Keratinocyte (primary cell): ENCODE results near the gene RUNX1. TPM values are rescaled to one million over a fixed set of nuclear protein-coding genes. Genes with fewer than 3 reads are reported as not detected.

Experiments used
- DNase-seq: peaks from one replicate; pipeline ENCODE4 v3.0.0-alpha.2; 2011; ENCODE audit warnings: low read depth, missing footprints, low spot score
- FAIRE-seq: peaks from 2 replicates; lab custom pipeline; 2011; peaks lifted over from hg19 to GRCh38; lab: Jason Lieb, UNC
- H2AFZ ChIP-seq: 2 replicates; pipeline ENCODE4 v1.6.0; 2012; ENCODE audit warnings: low read length, control low read depth, inconsistent platforms; ENCODE audit not compliant: control insufficient read depth
- H3K27ac ChIP-seq: 2 replicates; pipeline ENCODE4 v1.5.1; 2011; ENCODE audit warnings: low read length; ENCODE audit not compliant: control insufficient read depth, insufficient read depth
- H3K27me3 ChIP-seq: 3 replicates; pipeline ENCODE4 v1.6.0; 2011; ENCODE audit warnings: low read length; ENCODE audit not compliant: control insufficient read depth, insufficient read depth; ENCODE audit errors: extremely low read depth
- H3K36me3 ChIP-seq, 2 experiments: 2 replicates in 1 of 2; 3 replicates in 1 of 2; pipeline ENCODE4 v1.5.1; 2011; ENCODE audit warnings: low read length in 2 of 2, mild to moderate bottlenecking in 1 of 2; ENCODE audit not compliant: control insufficient read depth in 2 of 2, insufficient read depth in 2 of 2; ENCODE audit errors: extremely low read depth in 1 of 2
- H3K4me1 ChIP-seq: 3 replicates; pipeline ENCODE4 v1.5.1; 2011; ENCODE audit warnings: low read length; ENCODE audit not compliant: control insufficient read depth, insufficient read depth; ENCODE audit errors: extremely low read depth
- H3K4me2 ChIP-seq: 3 replicates; pipeline ENCODE4 v1.6.0; 2011; ENCODE audit warnings: low read depth, low read length; ENCODE audit not compliant: control insufficient read depth, insufficient read depth; ENCODE audit errors: extremely low read depth
- H3K4me3 ChIP-seq, 3 experiments: fragments of 200-600 bp in 1 of 3; sonication (generic) in 1 of 3; 2 replicates in 2 of 3; 3 replicates in 1 of 3; pipeline ENCODE4 v1.5.1; 2011 to 2016; ENCODE audit warnings: low read length in 3 of 3, mild to moderate bottlenecking in 3 of 3, control low read depth in 2 of 3, inconsistent platforms in 1 of 3, low read depth in 1 of 3, mixed read lengths in 1 of 3, mixed run types in 1 of 3, moderate library complexity in 1 of 3; ENCODE audit not compliant: control insufficient read depth in 2 of 3, insufficient read depth in 2 of 3; ENCODE audit errors: extremely low read depth in 1 of 3
- H3K79me2 ChIP-seq: 2 replicates; pipeline ENCODE4 v1.6.0; 2012; ENCODE audit warnings: low read length; ENCODE audit not compliant: control insufficient read depth, insufficient read depth
- H3K9ac ChIP-seq: 3 replicates; pipeline ENCODE4 v1.6.0; 2011; ENCODE audit warnings: low read length; ENCODE audit not compliant: control insufficient read depth, insufficient read depth; ENCODE audit errors: extremely low read depth
- H3K9me1 ChIP-seq: 3 replicates; pipeline ENCODE4 v1.6.0; 2011; ENCODE audit warnings: low read length; ENCODE audit not compliant: control insufficient read depth, insufficient read depth; ENCODE audit errors: extremely low read depth
- H3K9me3 ChIP-seq: 2 replicates; pipeline ENCODE4 v1.5.1; 2012; ENCODE audit warnings: low read depth, low read length; ENCODE audit not compliant: control insufficient read depth
- H4K20me1 ChIP-seq: 3 replicates; pipeline ENCODE4 v1.6.0; 2011; ENCODE audit warnings: low read length; ENCODE audit not compliant: control insufficient read depth, insufficient read depth; ENCODE audit errors: extremely low read depth
- EZH2 ChIP-seq: IDR thresholded peaks from one replicate; pipeline ENCODE4 v1.6.1; 2012; ENCODE audit warnings: inconsistent platforms, mild to moderate bottlenecking, low read length, moderate library complexity
- dilution Hi-C: fragments of 300-500 bp; cut with MboI; formaldehyde crosslinking; loops from one replicate; pipeline ENCODE4 v1.7.0; 2020; ENCODE audit warnings: low sequenced_read_pairs; ENCODE audit not compliant: extremely low pct_ligation_motif_present
- polyA plus RNA-seq, 5 experiments: library from polyadenylated mRNA; depleted of rRNA in 3 of 5; stranded (reverse) in 3 of 5; stranded (forward) in 1 of 5; unstranded in 1 of 5; fragments of >200 nt; gene quantifications; 1 replicate in 1 of 5; 2 replicates in 3 of 5; 3 replicates in 1 of 5; pipeline versions ENCODE4 v1.2.1 to v1.2.3, GENCODE V29; 2011 to 2012; ENCODE audit warnings: missing spikeins in 2 of 5, low read depth in 1 of 5, low replicate concordance in 1 of 5
- TF ChIP-seq, protein P1 (sequence below), 3 experiments: IDR thresholded peaks in 1 of 3; conservative IDR thresholded peaks in 1 of 3; optimal IDR thresholded peaks in 1 of 3; 2 replicates in 2 of 3; 3 replicates in 1 of 3; pipeline versions ENCODE3 to v1.5.1; 2011; ENCODE audit warnings: low read length in 3 of 3, mild to moderate bottlenecking in 3 of 3, moderate library complexity in 2 of 3, control low read depth in 1 of 3, inconsistent platforms in 1 of 3; ENCODE audit not compliant: insufficient read depth in 2 of 3; ENCODE audit errors: extremely low read depth in 1 of 3

The RUNX1 gene
- polyA plus RNA-seq, 1 donor (not counting 4 experiments of a cell fraction or from before 2014, with no cell fraction given), result 44.9 TPM

DNA sequence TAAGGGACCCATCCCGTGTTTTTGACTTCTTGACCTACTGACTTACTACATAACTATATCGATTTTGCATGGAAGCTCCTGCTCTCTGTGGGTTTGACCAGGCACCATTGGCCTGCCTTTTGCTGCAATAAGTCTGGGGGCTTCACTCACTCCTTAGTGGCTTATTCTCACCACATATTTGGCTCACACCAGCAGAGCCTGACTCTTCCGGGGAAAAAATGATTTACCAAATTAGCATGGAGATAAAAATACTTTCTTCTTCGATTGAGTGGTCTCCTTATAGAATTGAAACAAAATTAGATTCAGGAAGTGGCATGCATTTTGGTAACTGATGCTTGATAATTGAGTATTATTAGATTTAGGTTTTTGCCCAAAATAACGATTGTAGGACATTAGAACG is 129.7 kb downstream of the RUNX1 start:
- H4K20me1 ChIP-seq, result no peaks in the 10 kb centered on the region
- no peaks in the 10 kb centered on the region for H3K9me1 ChIP-seq
- FAIRE-seq (no peak), DNase-seq (no peak)
- no peaks in the 10 kb centered on the region for H3K36me3 ChIP-seq
- H3K9ac ChIP-seq, result no peak overlapping the region
- no peak overlapping the region for H3K4me2 ChIP-seq
- dilution Hi-C loops, result no loop called here
- H3K4me3 ChIP-seq, result no peak overlapping the region
- no peaks in the 10 kb centered on the region for H3K9me3 ChIP-seq
- H3K27me3 ChIP-seq, result no peaks in the 10 kb centered on the region
- no peak overlapping the region for H2AFZ ChIP-seq
- no peaks in the 10 kb centered on the region for H3K79me2 ChIP-seq
- no peak overlapping the region for H3K27ac ChIP-seq
- TF ChIP-seq EZH2, result no peak
- TF ChIP-seq, protein P1, sequence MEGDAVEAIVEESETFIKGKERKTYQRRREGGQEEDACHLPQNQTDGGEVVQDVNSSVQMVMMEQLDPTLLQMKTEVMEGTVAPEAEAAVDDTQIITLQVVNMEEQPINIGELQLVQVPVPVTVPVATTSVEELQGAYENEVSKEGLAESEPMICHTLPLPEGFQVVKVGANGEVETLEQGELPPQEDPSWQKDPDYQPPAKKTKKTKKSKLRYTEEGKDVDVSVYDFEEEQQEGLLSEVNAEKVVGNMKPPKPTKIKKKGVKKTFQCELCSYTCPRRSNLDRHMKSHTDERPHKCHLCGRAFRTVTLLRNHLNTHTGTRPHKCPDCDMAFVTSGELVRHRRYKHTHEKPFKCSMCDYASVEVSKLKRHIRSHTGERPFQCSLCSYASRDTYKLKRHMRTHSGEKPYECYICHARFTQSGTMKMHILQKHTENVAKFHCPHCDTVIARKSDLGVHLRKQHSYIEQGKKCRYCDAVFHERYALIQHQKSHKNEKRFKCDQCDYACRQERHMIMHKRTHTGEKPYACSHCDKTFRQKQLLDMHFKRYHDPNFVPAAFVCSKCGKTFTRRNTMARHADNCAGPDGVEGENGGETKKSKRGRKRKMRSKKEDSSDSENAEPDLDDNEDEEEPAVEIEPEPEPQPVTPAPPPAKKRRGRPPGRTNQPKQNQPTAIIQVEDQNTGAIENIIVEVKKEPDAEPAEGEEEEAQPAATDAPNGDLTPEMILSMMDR (optimal IDR thresholded peaks at IDR 0.05 in 1 of 3, IDR thresholded peaks at IDR 0.05 in 1 of 3, conservative IDR thresholded peaks at IDR 0.05 in 1 of 3; ENCODE audit: extremely low read depth in 1 of 3, insufficient read depth in 2 of 3, low read length in 3 of 3), result no peak
- peaks cover 14% of the 10 kb centered on the region for H3K4me1 ChIP-seq

DNA sequence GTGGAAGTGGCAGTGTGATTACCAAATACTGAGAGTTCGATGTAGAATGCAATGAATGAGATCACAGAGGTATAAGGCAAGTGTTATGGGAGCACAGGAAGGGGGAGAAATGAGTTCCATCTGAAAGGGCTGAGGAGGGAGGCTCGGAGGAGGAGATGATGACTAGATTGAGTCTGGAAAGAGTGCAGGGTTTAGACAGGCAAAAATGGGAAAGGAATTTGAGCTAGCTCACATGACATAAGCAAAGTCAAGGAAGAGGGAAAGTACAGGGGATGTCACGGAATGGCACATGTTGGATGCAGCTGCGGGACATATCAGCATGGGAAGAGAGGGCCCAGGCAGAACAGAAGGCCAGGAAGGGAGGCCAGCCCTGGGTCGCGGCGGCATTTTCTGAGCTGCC is 132.7 kb downstream of the RUNX1 start:
- no peak for DNase-seq
- Histone ChIP-seq H3K27me3 (no peaks in the 10 kb centered on the region), H2AFZ (no peak overlapping the region), H3K79me2 (no peaks in the 10 kb centered on the region), H3K9ac (no peak overlapping the region), H3K4me1 (peaks cover 14% of the 10 kb centered on the region), H3K9me3 (no peaks in the 10 kb centered on the region), H3K4me3 (no peak overlapping the region), H3K27ac (no peak overlapping the region), H3K36me3 (no peaks in the 10 kb centered on the region), H3K4me2 (no peak overlapping the region), H4K20me1 (no peaks in the 10 kb centered on the region), H3K9me1 (no peaks in the 10 kb centered on the region)
- dilution Hi-C loops, result no loop called here
- TF ChIP-seq EZH2, result no peak
- TF ChIP-seq, protein P1 (optimal IDR thresholded peaks at IDR 0.05 in 1 of 3, IDR thresholded peaks at IDR 0.05 in 1 of 3, conservative IDR thresholded peaks at IDR 0.05 in 1 of 3; ENCODE audit: extremely low read depth in 1 of 3, insufficient read depth in 2 of 3, low read length in 3 of 3), result no peak
- FAIRE-seq, result no peak
